Liver (tissue), 3 donors: Measurements from ENCODE around the gene PPP1R13B.

Experiments used
- ATF3 ChIP-seq: IDR thresholded peaks from 2 replicates; pipeline ENCODE4 v1.6.1; 2016; ENCODE audit warnings: antibody characterized with exemption
- CTCF ChIP-seq: fragments of 150-350 bp; IDR thresholded peaks from 2 replicates; pipeline ENCODE4 v1.5.1; 2017; ENCODE audit warnings: improper control_type of control experiment, low read depth, low read length; ENCODE audit not compliant: missing input control
- EGR1 ChIP-seq, 2 donors: IDR thresholded peaks; 2 replicates each; pipeline ENCODE4 v1.6.1; 2016 to 2018; ENCODE audit warnings: antibody characterized with exemption in 2 of 2, low read depth in 2 of 2
- FOXA1 ChIP-seq: IDR thresholded peaks from 2 replicates; pipeline ENCODE4 v1.6.1; 2016; ENCODE audit warnings: antibody characterized with exemption
- GABPA ChIP-seq, 2 donors: IDR thresholded peaks in 1 of 2; conservative IDR thresholded peaks in 1 of 2; 2 replicates each; pipeline ENCODE4 v1.6.1; 2016; ENCODE audit warnings: antibody characterized with exemption in 2 of 2, mild to moderate bottlenecking in 1 of 2, moderate library complexity in 1 of 2
- RAD21 ChIP-seq, 2 donors: IDR thresholded peaks; 2 replicates each; pipeline ENCODE4 v1.6.1; 2016; ENCODE audit warnings: antibody characterized with exemption in 2 of 2, mild to moderate bottlenecking in 2 of 2
- TAF1 ChIP-seq: conservative IDR thresholded peaks from 2 replicates; pipeline ENCODE4 v1.6.1; 2016; ENCODE audit warnings: antibody characterized with exemption, mild to moderate bottlenecking
- donor health status: healthy.
- donor health status: healthy.

DNA sequence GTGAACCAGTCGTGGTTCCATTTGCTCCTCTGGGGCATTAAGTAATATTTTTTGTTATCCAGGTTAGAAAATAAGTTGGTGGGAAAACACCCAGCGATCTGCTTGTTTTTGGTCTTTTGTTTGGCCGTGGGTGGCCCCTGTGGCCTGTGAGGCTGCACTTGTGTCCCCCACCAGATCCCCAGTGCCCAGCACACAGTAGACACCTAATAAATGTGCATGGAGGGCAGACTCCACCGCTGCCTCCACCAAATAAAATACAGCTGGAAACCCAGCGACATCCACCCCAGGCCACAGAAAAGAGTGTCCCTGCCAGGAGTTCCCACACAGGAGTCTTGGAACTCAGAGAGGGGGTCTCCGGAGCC is 8.3 kb upstream of the PPP1R13B start:
- no peak for TF ChIP-seq CTCF
- TF ChIP-seq RAD21 (IDR thresholded peaks at IDR 0.05): no peak
- TF ChIP-seq GABPA (IDR thresholded peaks at IDR 0.05 in 1 of 2, conservative IDR thresholded peaks at IDR 0.05 in 1 of 2): no peak
- TF ChIP-seq TAF1: no peak
- no peak for TF ChIP-seq FOXA1
- no peak for TF ChIP-seq ATF3
- no peak for TF ChIP-seq EGR1 (IDR thresholded peaks at IDR 0.05; ENCODE audit: low read depth in 2 of 2)
